ENCODE results near the gene MIOX. TPM values are rescaled to one million over a fixed set of nuclear protein-coding genes. Genes with fewer than 3 reads are reported as not detected.

Gene MIOX
- total and polyA plus RNA-seq, 9 of the 15 experiments (the other 6 are each of a cell fraction or from before 2014, with no cell fraction given): 0.08 TPM; not detected in 8

GRCh38 chr22:50526834-50527801 is 40.5 kb downstream of the MIOX start:
- Histone ChIP-seq H3K27ac (ENCODE audit: extremely low read depth, low read depth, low read length) (peak overlapping the region; percentile 89), H2AFZ (ENCODE audit: low read depth, low read length) (peak overlapping the region; percentile 77), H3K9me3 (replicated peaks; ENCODE audit: control insufficient read depth, insufficient read depth, low read depth, low read length) (0 out of 2 replicates have a peak, but pooled peaks cover 2% of the 10 kb centered on the region), H3K9me1 (ENCODE audit: control insufficient read depth, insufficient read depth, low read length) (no peaks in the 10 kb centered on the region), H3K36me3 (ENCODE audit: control insufficient read depth, insufficient read depth, low read length) (peaks cover 26% of the 10 kb centered on the region; the same call in 1 of the 3 replicates), H3K4me2 (ENCODE audit: insufficient read depth, low read length) (peak overlapping the region; percentile 88), H3K9ac (ENCODE audit: insufficient read depth in 1 of 2, low read depth in 2 of 2, low read length in 2 of 2) (peak overlapping the region; percentile 86 to 96), H3K27me3 (ENCODE audit: control insufficient read depth in 2 of 2, insufficient read depth in 2 of 2, low read length in 2 of 2) (no peaks in the 10 kb centered on the region), H3K79me2 (ENCODE audit: control insufficient read depth, insufficient read depth, low read length) (peaks cover 34% of the 10 kb centered on the region), H4K20me1 (replicated peaks; ENCODE audit: control insufficient read depth, insufficient read depth, low read length) (peaks cover 12% of the 10 kb centered on the region; the same call in 1 of the 2 replicates), H3K4me3 (peak overlapping the region; percentile 71), H3K4me1 (replicated peaks in 1 of 2; ENCODE audit: control insufficient read depth in 2 of 2, insufficient read depth in 2 of 2, low read length in 2 of 2) (peaks cover 8 to 81% of the 10 kb centered on the region in 2 experiments; a peak in 4 of 5 replicates)
- intact Hi-C loops (cut with micrococcal nuclease) (loop anchor here (1.0 to 5.0 kb wide), 2 partner anchors 7 to 35 kb away; partner anchors contain the start of gene SYCE3), in situ Hi-C loops (cut with MboI) (no loop called here)
- BruUV-seq (replicated peaks): TSS peak; percentile 45
- DNase-seq (ENCODE audit: extremely low read depth in 1 of 4, low spot score in 3 of 4): peak; percentile 64 to 81 (median 70)
- POLR2A ChIA-PET: interaction anchor here (0.6 to 2.3 kb wide), 5 partner anchors 13 to 36 kb away, joined by 3 to 8 read pairs (median 5); partner anchors contain the start of genes LMF2, NCAPH2 and SYCE3
- CTCF ChIA-PET (ENCODE audit: low intra/inter-chr PET ratio): no interaction called here
- ATAC-seq: peak; percentile 69
- FAIRE-seq: peak; percentile 74
- WGBS (ENCODE audit: insufficient coverage, low coverage, missing lambda C conversion rate): 45% methylated on average over 17 of the region's 29 CpGs
- 0 out of 2 replicates have a peak, but pooled peaks have one; percentile 22 for TF ChIP-seq SP1 (CRISPR knock-in tag; IDR thresholded peaks at IDR 0.05)
- TF ChIP-seq RFX5 (IDR thresholded peaks at IDR 0.05; ENCODE audit: low read depth, low read length): no peak
- TF ChIP-seq, protein P1, sequence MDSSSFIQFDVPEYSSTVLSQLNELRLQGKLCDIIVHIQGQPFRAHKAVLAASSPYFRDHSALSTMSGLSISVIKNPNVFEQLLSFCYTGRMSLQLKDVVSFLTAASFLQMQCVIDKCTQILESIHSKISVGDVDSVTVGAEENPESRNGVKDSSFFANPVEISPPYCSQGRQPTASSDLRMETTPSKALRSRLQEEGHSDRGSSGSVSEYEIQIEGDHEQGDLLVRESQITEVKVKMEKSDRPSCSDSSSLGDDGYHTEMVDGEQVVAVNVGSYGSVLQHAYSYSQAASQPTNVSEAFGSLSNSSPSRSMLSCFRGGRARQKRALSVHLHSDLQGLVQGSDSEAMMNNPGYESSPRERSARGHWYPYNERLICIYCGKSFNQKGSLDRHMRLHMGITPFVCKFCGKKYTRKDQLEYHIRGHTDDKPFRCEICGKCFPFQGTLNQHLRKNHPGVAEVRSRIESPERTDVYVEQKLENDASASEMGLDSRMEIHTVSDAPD (CRISPR knock-in tag; IDR thresholded peaks at IDR 0.05): no peak
- no peak for TF ChIP-seq RBM22 (IDR thresholded peaks at IDR 0.05; ENCODE audit: low read depth, low read length, poor library complexity, severe bottlenecking)
- TF ChIP-seq POLR2AphosphoS5 (IDR thresholded peaks at IDR 0.05; ENCODE audit: control insufficient read depth, insufficient read depth, low read depth, low read length): no peak
- no peak for TF ChIP-seq MCM5 (IDR thresholded peaks at IDR 0.05; ENCODE audit: low read depth)
- no peak for TF ChIP-seq NR2F6 (CRISPR knock-in tag; IDR thresholded peaks at IDR 0.05)
- TF ChIP-seq, protein P2, sequence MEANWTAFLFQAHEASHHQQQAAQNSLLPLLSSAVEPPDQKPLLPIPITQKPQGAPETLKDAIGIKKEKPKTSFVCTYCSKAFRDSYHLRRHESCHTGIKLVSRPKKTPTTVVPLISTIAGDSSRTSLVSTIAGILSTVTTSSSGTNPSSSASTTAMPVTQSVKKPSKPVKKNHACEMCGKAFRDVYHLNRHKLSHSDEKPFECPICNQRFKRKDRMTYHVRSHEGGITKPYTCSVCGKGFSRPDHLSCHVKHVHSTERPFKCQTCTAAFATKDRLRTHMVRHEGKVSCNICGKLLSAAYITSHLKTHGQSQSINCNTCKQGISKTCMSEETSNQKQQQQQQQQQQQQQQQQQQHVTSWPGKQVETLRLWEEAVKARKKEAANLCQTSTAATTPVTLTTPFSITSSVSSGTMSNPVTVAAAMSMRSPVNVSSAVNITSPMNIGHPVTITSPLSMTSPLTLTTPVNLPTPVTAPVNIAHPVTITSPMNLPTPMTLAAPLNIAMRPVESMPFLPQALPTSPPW (CRISPR knock-in tag; IDR thresholded peaks at IDR 0.05): no peak
- TF ChIP-seq NBN (IDR thresholded peaks at IDR 0.05; ENCODE audit: low read depth): no peak
- TF ChIP-seq, protein P3, sequence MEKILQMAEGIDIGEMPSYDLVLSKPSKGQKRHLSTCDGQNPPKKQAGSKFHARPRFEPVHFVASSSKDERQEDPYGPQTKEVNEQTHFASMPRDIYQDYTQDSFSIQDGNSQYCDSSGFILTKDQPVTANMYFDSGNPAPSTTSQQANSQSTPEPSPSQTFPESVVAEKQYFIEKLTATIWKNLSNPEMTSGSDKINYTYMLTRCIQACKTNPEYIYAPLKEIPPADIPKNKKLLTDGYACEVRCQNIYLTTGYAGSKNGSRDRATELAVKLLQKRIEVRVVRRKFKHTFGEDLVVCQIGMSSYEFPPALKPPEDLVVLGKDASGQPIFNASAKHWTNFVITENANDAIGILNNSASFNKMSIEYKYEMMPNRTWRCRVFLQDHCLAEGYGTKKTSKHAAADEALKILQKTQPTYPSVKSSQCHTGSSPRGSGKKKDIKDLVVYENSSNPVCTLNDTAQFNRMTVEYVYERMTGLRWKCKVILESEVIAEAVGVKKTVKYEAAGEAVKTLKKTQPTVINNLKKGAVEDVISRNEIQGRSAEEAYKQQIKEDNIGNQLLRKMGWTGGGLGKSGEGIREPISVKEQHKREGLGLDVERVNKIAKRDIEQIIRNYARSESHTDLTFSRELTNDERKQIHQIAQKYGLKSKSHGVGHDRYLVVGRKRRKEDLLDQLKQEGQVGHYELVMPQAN (IDR thresholded peaks at IDR 0.05; ENCODE audit: borderline replicate concordance): 0 out of 2 replicates have a peak, but pooled peaks have one; percentile 21
- no peak for TF ChIP-seq FOXK1 (CRISPR knock-in tag; IDR thresholded peaks at IDR 0.05; ENCODE audit: borderline replicate concordance)
- TF ChIP-seq XRCC3 (IDR thresholded peaks at IDR 0.05): no peak
- TF ChIP-seq TRIM28 (IDR thresholded peaks at IDR 0.05): no peak
- no peak for TF ChIP-seq CXXC5 (CRISPR knock-in tag; IDR thresholded peaks at IDR 0.05)
- TF ChIP-seq CREB1 (IDR thresholded peaks at IDR 0.05): no peak
- no peak for TF ChIP-seq CREB1 (CRISPR knock-in tag; IDR thresholded peaks at IDR 0.05)
- TF ChIP-seq HDAC8 (tag; IDR thresholded peaks at IDR 0.05): no peak
